GM23338 (cell line): ENCODE results near the gene CHST11. TPM values are rescaled to one million over a fixed set of nuclear protein-coding genes. Genes with fewer than 3 reads are reported as not detected.
"Not testable (repeated sequence)": the region's sequence is repeated elsewhere in the genome, so short reads cannot be mapped to it uniquely, and the experiment has no call there.

Experiments used
- ATAC-seq: fragments of 200-7000 bp; cut with Tn5 transposase; 3 replicates; pipeline ENCODE4 v1.9.1; 2020
- DNase-seq: peaks from one replicate; pipeline ENCODE4 v3.0.0-alpha.2; 2015; ENCODE audit warnings: low spot score
- H2AFZ ChIP-seq: fragments of 200-600 bp; sonication (generic); 2 replicates; pipeline ENCODE4 v1.8.0; 2016; ENCODE audit warnings: antibody characterized with exemption, mild to moderate bottlenecking, moderate library complexity
- H3F3A ChIP-seq: fragments of 200-600 bp; sonication (generic); replicated peaks from 2 replicates; pipeline ENCODE4 v1.8.0; 2017; ENCODE audit warnings: antibody characterized with exemption, mixed run types, low read depth
- H3K27ac ChIP-seq: fragments of 200-600 bp; sonication (generic); 2 replicates; pipeline ENCODE4 v1.6.1; 2016; ENCODE audit warnings: low read depth
- H3K27me3 ChIP-seq: fragments of 200-600 bp; sonication (generic); 2 replicates; pipeline ENCODE4 v1.8.0; 2016; ENCODE audit warnings: mild to moderate bottlenecking, mixed run types, moderate library complexity; ENCODE audit not compliant: insufficient read depth
- H3K36me3 ChIP-seq: fragments of 200-600 bp; sonication (generic); 2 replicates; pipeline ENCODE4 v1.8.0; 2016; ENCODE audit warnings: mild to moderate bottlenecking; ENCODE audit not compliant: insufficient read depth
- H3K4me1 ChIP-seq: fragments of 200-600 bp; sonication (generic); 2 replicates; pipeline ENCODE4 v1.8.0; 2016; ENCODE audit warnings: mild to moderate bottlenecking, moderate library complexity; ENCODE audit not compliant: insufficient read depth
- H3K4me2 ChIP-seq: fragments of 200-600 bp; sonication (generic); 2 replicates; pipeline ENCODE4 v1.7.1; 2017; ENCODE audit warnings: mixed run types
- H3K4me3 ChIP-seq: fragments of 200-600 bp; sonication (generic); 2 replicates; pipeline ENCODE4 v1.6.1; 2016; ENCODE audit warnings: mixed run types
- H3K79me2 ChIP-seq: fragments of 200-600 bp; sonication (generic); replicated peaks from 2 replicates; pipeline ENCODE4 v1.8.0; 2017; ENCODE audit warnings: mild to moderate bottlenecking; ENCODE audit not compliant: insufficient read depth
- H3K9me2 ChIP-seq: fragments of 200-600 bp; sonication (generic); 2 replicates; pipeline ENCODE4 v1.8.0; 2017; ENCODE audit not compliant: insufficient read depth
- H4K20me1 ChIP-seq: fragments of 200-600 bp; sonication (generic); replicated peaks from 2 replicates; pipeline ENCODE4 v1.8.0; 2017; ENCODE audit warnings: mild to moderate bottlenecking; ENCODE audit not compliant: insufficient read depth
- H3K27ac Mint-ChIP-seq: 2 replicates; pipeline ENCODE4 v1.8.0; 2020; ENCODE audit warnings: inconsistent platforms, mild to moderate bottlenecking, moderate library complexity, mixed read lengths
- H3K27me3 Mint-ChIP-seq: 3 replicates; pipeline ENCODE4 v1.8.0; 2022; ENCODE audit warnings: low read depth, mild to moderate bottlenecking, moderate library complexity, mixed read lengths, inconsistent platforms; ENCODE audit not compliant: insufficient read depth, poor library complexity
- H3K36me3 Mint-ChIP-seq: 3 replicates; pipeline ENCODE4 v1.8.0; 2021; ENCODE audit warnings: low read depth, mild to moderate bottlenecking, inconsistent platforms, moderate library complexity, mixed read lengths
- H3K4me1 Mint-ChIP-seq: 3 replicates; pipeline ENCODE4 v1.8.0; 2020; ENCODE audit warnings: mild to moderate bottlenecking, inconsistent platforms, mixed read lengths
- H3K4me3 Mint-ChIP-seq: 3 replicates; pipeline ENCODE4 v1.8.0; 2021; ENCODE audit warnings: moderate library complexity, mild to moderate bottlenecking, inconsistent platforms, mixed read lengths
- H3K9me3 Mint-ChIP-seq: 3 replicates; pipeline ENCODE4 v1.8.0; 2020; ENCODE audit warnings: moderate library complexity, mild to moderate bottlenecking, inconsistent platforms, mixed read lengths
- EZH2phosphoT487 ChIP-seq: fragments of 200-600 bp; sonication (generic); IDR thresholded peaks from one replicate; pipeline ENCODE4 v1.8.1; 2018; ENCODE audit warnings: antibody characterized with exemption; ENCODE audit not compliant: unreplicated experiment
- JUNB ChIP-seq: IDR thresholded peaks from one replicate; pipeline ENCODE4 v1.6.1; 2016; ENCODE audit warnings: antibody characterized with exemption; ENCODE audit not compliant: unreplicated experiment
- NANOG ChIP-seq: IDR thresholded peaks from 2 replicates; pipeline ENCODE4 v1.6.1; 2016; ENCODE audit warnings: antibody characterized with exemption, borderline replicate concordance
- POLR2AphosphoS5 ChIP-seq: IDR thresholded peaks from 2 replicates; pipeline ENCODE4 v1.6.1; 2016; ENCODE audit warnings: antibody characterized with exemption, low read depth
- STAT1 ChIP-seq: IDR thresholded peaks from one replicate; pipeline ENCODE4 v1.6.1; 2016; ENCODE audit warnings: antibody characterized with exemption; ENCODE audit not compliant: unreplicated experiment
- ZNF114 ChIP-seq: fragments of 250-450 bp; sonication (Bioruptor Pico); IDR thresholded peaks from 2 replicates; pipeline ENCODE4 v1.5.0; 2020; ENCODE audit warnings: mild to moderate bottlenecking, moderate library complexity
- ZNF331 ChIP-seq: fragments of 250-450 bp; sonication (Bioruptor Pico); IDR thresholded peaks from 2 replicates; pipeline ENCODE4 v1.5.0; 2020; ENCODE audit warnings: low read depth, mild to moderate bottlenecking, moderate library complexity
- polyA plus RNA-seq: library from polyadenylated mRNA; unstranded; fragments of >200 nt; fragmentation: Nextera tagmentation; extraction: Ambion mirVana; gene quantifications from 2 replicates; pipeline ENCODE4 v1.2.1, GENCODE V29; 2016
- total RNA-seq: library from RNA; depleted of rRNA; stranded (reverse); fragments of >200 nt; shearing (Covaris generic); gene quantifications from 2 replicates; pipeline ENCODE4 v1.2.3, GENCODE V29; 2014
- TF ChIP-seq, protein P1 (sequence below), 2 experiments: fragments of 200-600 bp in 1 of 2; sonication (generic) in 1 of 2; conservative IDR thresholded peaks; 2 replicates each; pipeline versions ENCODE4 v1.5.1 to v1.6.1; 2016 to 2017; ENCODE audit warnings: antibody characterized with exemption in 2 of 2, low read depth in 2 of 2, mild to moderate bottlenecking in 2 of 2, moderate library complexity in 1 of 2
- TF ChIP-seq, protein P2 (sequence below): IDR thresholded peaks from 2 replicates; pipeline ENCODE4 v1.6.1; 2016; ENCODE audit warnings: antibody characterized with exemption

Gene CHST11
- total and polyA plus RNA-seq, 2 experiments from 2014 or later, result 7.7 to 25.7 TPM

DNA sequence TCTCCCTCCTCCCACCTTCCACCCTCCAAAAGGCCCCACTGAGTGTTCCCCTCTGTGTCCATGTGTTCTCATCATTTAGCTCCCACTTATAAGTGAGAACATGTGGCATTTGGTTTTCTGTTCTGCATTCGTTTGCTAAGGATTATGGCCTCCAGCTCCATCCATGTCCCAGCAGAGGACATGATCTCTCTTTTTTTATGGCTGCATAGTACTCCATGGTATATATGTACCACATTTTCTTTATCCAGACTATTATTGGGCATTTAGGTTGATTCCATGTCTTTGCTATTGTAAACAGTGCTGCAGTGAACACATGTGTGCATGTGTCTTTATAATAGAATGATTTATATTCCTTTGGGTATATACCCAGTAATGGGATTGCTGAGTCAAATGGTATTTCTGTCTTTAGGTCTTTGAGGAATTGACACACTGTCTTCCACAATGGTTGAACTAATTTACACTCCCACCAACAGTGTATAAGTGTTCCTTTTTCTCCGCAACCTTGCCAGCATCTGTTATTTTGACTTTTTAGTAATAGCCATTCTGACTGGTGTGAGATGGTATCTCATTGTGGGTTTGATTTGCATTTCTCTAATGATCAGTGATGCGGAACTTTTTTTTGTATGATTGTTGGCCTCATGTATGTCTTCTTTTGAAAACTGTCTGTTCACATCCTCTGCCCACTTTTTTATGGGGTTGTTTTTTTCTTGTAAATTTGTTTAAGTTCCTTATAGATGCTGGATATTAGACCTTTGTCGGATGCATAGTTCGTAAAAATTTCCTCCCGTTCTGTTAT lies 287.2 kb downstream of the CHST11 start:
- not testable (repeated sequence) for H3F3A ChIP-seq, H3K9me2 ChIP-seq, H3K4me3 ChIP-seq, H3K79me2 ChIP-seq, ATAC-seq, H3K27me3 ChIP-seq, H3K4me2 ChIP-seq, H3K36me3 ChIP-seq, H3K27ac Mint-ChIP-seq, H3K27ac ChIP-seq, H3K36me3 Mint-ChIP-seq, H4K20me1 ChIP-seq, H3K27me3 Mint-ChIP-seq, H3K4me3 Mint-ChIP-seq, DNase-seq, H2AFZ ChIP-seq, H3K9me3 Mint-ChIP-seq
- H3K4me1 ChIP-seq, result peaks cover 25% of the 10 kb centered on the region
- H3K4me1 Mint-ChIP-seq, result peaks cover 38% of the 10 kb centered on the region

DNA sequence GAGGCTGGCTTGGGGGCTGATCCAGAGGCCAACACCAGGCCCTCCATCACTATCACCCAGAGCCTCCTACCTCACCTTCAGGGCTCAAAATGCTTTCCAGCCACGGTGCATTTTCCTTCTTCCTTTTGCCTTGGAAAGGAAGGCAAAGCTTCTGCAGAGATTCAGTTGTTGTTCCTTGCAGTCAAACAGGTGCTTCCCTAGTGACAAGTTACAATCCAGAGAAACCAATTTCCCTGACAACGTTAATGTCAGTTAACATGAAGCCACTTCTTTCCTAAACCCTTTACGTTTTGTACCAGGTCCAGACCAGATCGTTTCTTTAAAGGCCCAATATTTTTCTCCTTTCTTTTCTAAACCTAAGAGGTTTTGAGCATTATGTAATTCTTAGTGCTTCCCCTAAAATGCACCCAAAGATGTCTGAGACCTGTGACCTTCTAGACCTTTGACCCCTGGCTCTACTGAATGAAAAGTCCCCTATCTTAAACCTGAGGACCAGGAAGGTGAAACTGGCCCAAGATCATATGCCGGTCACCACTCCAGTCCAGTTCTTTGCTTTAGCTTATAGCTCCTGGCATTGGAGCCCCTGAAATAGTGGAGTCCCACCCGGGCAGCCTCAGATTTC lies 289.8 kb downstream of the CHST11 start:
- Histone ChIP-seq H3K4me2 (no peak overlapping the region), H3K79me2 (peaks cover 8% of the 10 kb centered on the region; the same call in 1 of the 2 replicates), H3K36me3 (no peaks in the 10 kb centered on the region), H3K4me1 (peaks cover 46% of the 10 kb centered on the region), H3K9me2 (0 out of 2 replicates have a peak, but pooled peaks cover 3% of the 10 kb centered on the region), H4K20me1 (no peaks in the 10 kb centered on the region), H2AFZ (no peak overlapping the region), H3F3A (no peaks in the 10 kb centered on the region), H3K4me3 (no peak overlapping the region), H3K27ac (no peak overlapping the region), H3K27me3 (no peaks in the 10 kb centered on the region)
- H3K36me3 Mint-ChIP-seq, result no peaks in the 10 kb centered on the region
- H3K27ac Mint-ChIP-seq, result no peak overlapping the region
- H3K4me3 Mint-ChIP-seq, result no peak overlapping the region
- H3K9me3 Mint-ChIP-seq, result no peaks in the 10 kb centered on the region
- H3K27me3 Mint-ChIP-seq, result peaks cover 5% of the 10 kb centered on the region
- DNase-seq, result no peak
- no peak for ATAC-seq
- TF ChIP-seq NANOG (no peak), JUNB (no peak), STAT1 (no peak), ZNF331 (CRISPR knock-in tag) (no peak), POLR2AphosphoS5 (no peak), EZH2phosphoT487 (no peak), ZNF114 (CRISPR knock-in tag) (no peak)
- TF ChIP-seq, protein P1, sequence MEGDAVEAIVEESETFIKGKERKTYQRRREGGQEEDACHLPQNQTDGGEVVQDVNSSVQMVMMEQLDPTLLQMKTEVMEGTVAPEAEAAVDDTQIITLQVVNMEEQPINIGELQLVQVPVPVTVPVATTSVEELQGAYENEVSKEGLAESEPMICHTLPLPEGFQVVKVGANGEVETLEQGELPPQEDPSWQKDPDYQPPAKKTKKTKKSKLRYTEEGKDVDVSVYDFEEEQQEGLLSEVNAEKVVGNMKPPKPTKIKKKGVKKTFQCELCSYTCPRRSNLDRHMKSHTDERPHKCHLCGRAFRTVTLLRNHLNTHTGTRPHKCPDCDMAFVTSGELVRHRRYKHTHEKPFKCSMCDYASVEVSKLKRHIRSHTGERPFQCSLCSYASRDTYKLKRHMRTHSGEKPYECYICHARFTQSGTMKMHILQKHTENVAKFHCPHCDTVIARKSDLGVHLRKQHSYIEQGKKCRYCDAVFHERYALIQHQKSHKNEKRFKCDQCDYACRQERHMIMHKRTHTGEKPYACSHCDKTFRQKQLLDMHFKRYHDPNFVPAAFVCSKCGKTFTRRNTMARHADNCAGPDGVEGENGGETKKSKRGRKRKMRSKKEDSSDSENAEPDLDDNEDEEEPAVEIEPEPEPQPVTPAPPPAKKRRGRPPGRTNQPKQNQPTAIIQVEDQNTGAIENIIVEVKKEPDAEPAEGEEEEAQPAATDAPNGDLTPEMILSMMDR (conservative IDR thresholded peaks at IDR 0.05; ENCODE audit: low read depth in 2 of 2), result no peak
- TF ChIP-seq, protein P2, sequence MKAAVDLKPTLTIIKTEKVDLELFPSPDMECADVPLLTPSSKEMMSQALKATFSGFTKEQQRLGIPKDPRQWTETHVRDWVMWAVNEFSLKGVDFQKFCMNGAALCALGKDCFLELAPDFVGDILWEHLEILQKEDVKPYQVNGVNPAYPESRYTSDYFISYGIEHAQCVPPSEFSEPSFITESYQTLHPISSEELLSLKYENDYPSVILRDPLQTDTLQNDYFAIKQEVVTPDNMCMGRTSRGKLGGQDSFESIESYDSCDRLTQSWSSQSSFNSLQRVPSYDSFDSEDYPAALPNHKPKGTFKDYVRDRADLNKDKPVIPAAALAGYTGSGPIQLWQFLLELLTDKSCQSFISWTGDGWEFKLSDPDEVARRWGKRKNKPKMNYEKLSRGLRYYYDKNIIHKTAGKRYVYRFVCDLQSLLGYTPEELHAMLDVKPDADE, result no peak
- H3K4me1 Mint-ChIP-seq, result peaks cover 47% of the 10 kb centered on the region
